PC-9 (cell line): ENCODE results near the gene ANKS6. TPM values are rescaled to one million over a fixed set of nuclear protein-coding genes. Genes with fewer than 3 reads are reported as not detected.

ENCODE experiments used
- BruUV-seq: library from RNA; stranded (reverse); fragments of 400-500 nt; replicated peaks from 2 replicates; lab custom pipeline; 2021; lab: Mats Ljungman, UMichigan
- CTCF ChIA-PET: fragments of 300-600 bp; sonication (Branson Sonifier 250); formaldehyde crosslinking; loops from one replicate; lab custom pipeline; 2022; ENCODE audit warnings: antibody characterized with exemption; lab: Charles Lee
- POLR2A ChIA-PET: fragments of 300-600 bp; sonication (Branson Sonifier 250); formaldehyde crosslinking; loops from one replicate; lab custom pipeline; 2022; ENCODE audit warnings: antibody characterized with exemption; ENCODE audit not compliant: unreplicated experiment; lab: Charles Lee
- DNase-seq, 2 experiments: peaks; one replicate each; pipeline versions ENCODE4 v3.0.0 to v3.0.0-alpha.2; 2015 to 2022; ENCODE audit warnings: mixed read lengths in 1 of 2
- H2AFZ ChIP-seq: fragments of 200-600 bp; sonication (generic); 2 replicates; pipeline ENCODE4 v1.8.1; 2017; ENCODE audit warnings: antibody characterized with exemption
- H3F3A ChIP-seq: fragments of 200-600 bp; sonication (generic); 2 replicates; pipeline ENCODE4 v1.8.1; 2017; ENCODE audit warnings: antibody characterized with exemption, mild to moderate bottlenecking, low read depth; ENCODE audit not compliant: insufficient read depth
- H3K27ac ChIP-seq: fragments of 200-600 bp; sonication (generic); 2 replicates; pipeline ENCODE4 v1.6.1; 2016; ENCODE audit warnings: mixed run types
- H3K27me3 ChIP-seq: fragments of 200-600 bp; sonication (generic); 2 replicates; pipeline ENCODE4 v1.6.1; 2016; ENCODE audit warnings: low read depth, mixed run types; ENCODE audit not compliant: insufficient read depth
- H3K36me3 ChIP-seq: fragments of 200-600 bp; sonication (generic); 2 replicates; pipeline ENCODE4 v1.6.1; 2016; ENCODE audit warnings: low read depth, mixed run types
- H3K4me1 ChIP-seq: fragments of 200-600 bp; sonication (generic); replicated peaks from 2 replicates; pipeline ENCODE4 v1.6.1; 2016; ENCODE audit warnings: mixed run types; ENCODE audit not compliant: insufficient read depth
- H3K4me2 ChIP-seq: fragments of 200-600 bp; sonication (generic); 2 replicates; pipeline ENCODE4 v1.6.1; 2017; ENCODE audit warnings: mixed run types
- H3K4me3 ChIP-seq: fragments of 200-600 bp; sonication (generic); 2 replicates; pipeline ENCODE4 v1.6.1; 2016; ENCODE audit warnings: mixed run types
- H3K79me2 ChIP-seq: fragments of 200-600 bp; sonication (generic); 2 replicates; pipeline ENCODE4 v1.6.1; 2017; ENCODE audit warnings: low read depth, mixed run types
- H3K9me2 ChIP-seq: fragments of 200-600 bp; sonication (generic); 2 replicates; pipeline ENCODE4 v1.8.1; 2017; ENCODE audit warnings: mild to moderate bottlenecking; ENCODE audit not compliant: insufficient read depth
- H3K9me3 ChIP-seq: fragments of 200-600 bp; sonication (generic); 2 replicates; pipeline ENCODE4 v1.8.1; 2016; ENCODE audit warnings: low read depth; ENCODE audit not compliant: insufficient read depth
- H4K20me1 ChIP-seq: fragments of 200-600 bp; sonication (generic); 2 replicates; pipeline ENCODE4 v1.8.1; 2017; ENCODE audit not compliant: insufficient read depth
- EZH2 ChIP-seq: fragments of 200-600 bp; sonication (generic); IDR thresholded peaks from 2 replicates; pipeline ENCODE4 v1.8.0; 2017; ENCODE audit warnings: antibody characterized with exemption, low read depth
- intact Hi-C: fragments of 100-400 bp; cut with micrococcal nuclease; formaldehyde crosslinking; loops from one replicate; pipeline ENCODE4 v1.10.0; 2022; ENCODE audit not compliant: unreplicated experiment
- total RNA-seq: library from RNA; stranded (reverse); gene quantifications from 2 replicates; pipeline ENCODE4 v1.2.3, GENCODE V29; 2021
- TF ChIP-seq, protein P1 (sequence below): fragments of 200-600 bp; sonication (generic); conservative IDR thresholded peaks from 2 replicates; pipeline ENCODE4 v1.6.1; 2017; ENCODE audit warnings: mixed run types, antibody characterized with exemption, mild to moderate bottlenecking, moderate library complexity

Gene ANKS6
- total RNA-seq, 1 experiment from 2014 or later = 74.7 TPM

DNA sequence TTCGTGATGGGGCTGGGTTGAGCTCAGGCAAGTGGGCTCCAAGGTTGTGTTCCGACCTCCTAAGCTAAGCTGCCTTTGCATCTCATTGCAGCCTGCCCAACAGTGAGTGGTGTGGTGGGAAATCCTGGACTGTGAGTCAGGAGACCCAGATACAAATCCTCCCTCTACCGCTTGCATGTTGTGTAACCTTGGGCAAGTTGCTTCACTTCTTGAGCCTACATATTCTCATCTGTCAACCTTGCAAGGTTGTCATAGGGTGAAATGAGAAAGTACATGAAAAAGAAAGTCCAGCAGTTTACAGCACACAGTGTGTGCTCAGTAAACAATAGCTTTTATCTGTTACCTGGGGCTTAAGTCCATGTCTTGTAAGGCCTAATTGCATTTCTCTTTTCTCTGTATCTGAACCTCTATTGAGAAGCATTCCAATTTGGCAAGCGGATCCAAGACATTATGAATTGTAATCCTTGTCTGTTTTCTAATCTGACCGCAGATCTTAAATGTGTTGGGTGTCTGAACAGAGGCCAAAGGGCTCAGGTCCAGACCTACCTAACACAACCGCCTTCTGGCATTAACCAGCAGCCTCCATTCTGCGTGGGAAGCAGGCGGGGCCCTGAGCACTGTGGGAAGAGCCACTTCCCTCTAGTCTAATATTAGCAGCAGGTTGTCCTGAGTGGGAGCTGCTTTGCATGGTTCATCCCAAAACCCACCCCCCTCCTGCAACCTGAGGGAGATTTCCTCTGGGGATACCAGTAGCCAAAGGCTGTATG lies 9.3 kb upstream of the ANKS6 start:
- ChIA-PET CTCF (interaction anchor here (1.0 to 1.3 kb wide), 3 partner anchors 43 to 335 kb away, joined by 3 to 6 read pairs (median 5); no protein-coding TSS in a partner anchor), POLR2A (no interaction called here)
- Histone ChIP-seq H3K36me3 (no peaks in the 10 kb centered on the region), H3K27me3 (no peaks in the 10 kb centered on the region), H3K79me2 (peaks cover 19% of the 10 kb centered on the region), H3K4me3 (no peak overlapping the region), H3K9me2 (no peaks in the 10 kb centered on the region), H2AFZ (no peak overlapping the region), H3F3A (peaks cover 66% of the 10 kb centered on the region), H3K4me1 (peaks cover 86% of the 10 kb centered on the region), H3K9me3 (no peaks in the 10 kb centered on the region), H4K20me1 (no peaks in the 10 kb centered on the region), H3K4me2 (peak overlapping the region; percentile 84), H3K27ac (0 out of 2 replicates have a peak overlapping the region, but pooled peaks have one; percentile 13)
- intact Hi-C loops = loop anchor here (1.0 to 10.0 kb wide), 5 partner anchors 73 to 751 kb away; partner anchors contain the start of genes ALG2, NANS and SEC61B
- BruUV-seq = no TSS peak
- peak in 1 of 2 experiments; percentile 88 for DNase-seq
- TF ChIP-seq, protein P1, sequence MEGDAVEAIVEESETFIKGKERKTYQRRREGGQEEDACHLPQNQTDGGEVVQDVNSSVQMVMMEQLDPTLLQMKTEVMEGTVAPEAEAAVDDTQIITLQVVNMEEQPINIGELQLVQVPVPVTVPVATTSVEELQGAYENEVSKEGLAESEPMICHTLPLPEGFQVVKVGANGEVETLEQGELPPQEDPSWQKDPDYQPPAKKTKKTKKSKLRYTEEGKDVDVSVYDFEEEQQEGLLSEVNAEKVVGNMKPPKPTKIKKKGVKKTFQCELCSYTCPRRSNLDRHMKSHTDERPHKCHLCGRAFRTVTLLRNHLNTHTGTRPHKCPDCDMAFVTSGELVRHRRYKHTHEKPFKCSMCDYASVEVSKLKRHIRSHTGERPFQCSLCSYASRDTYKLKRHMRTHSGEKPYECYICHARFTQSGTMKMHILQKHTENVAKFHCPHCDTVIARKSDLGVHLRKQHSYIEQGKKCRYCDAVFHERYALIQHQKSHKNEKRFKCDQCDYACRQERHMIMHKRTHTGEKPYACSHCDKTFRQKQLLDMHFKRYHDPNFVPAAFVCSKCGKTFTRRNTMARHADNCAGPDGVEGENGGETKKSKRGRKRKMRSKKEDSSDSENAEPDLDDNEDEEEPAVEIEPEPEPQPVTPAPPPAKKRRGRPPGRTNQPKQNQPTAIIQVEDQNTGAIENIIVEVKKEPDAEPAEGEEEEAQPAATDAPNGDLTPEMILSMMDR = no peak
- no peak for TF ChIP-seq EZH2

DNA sequence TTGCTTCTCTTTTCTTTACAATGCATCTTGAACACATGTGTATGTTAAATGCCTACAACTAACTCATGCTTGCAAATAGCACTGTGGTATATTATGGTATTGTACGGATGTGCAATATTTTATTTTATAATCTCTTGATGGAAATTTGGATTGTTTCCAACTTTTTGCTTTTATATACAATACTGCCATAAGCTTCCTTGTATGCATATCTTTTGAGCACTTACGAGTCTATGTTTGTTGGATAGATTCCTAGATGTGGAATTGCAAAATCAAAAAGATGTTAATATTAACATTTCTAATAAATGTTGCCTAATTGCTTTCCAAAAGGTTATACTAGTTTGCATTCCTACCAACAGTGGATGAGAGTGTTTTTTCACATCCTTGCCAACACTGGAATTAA lies 7.7 kb upstream of the ANKS6 start:
- Histone ChIP-seq H3K9me3 (no peaks in the 10 kb centered on the region), H3K4me3 (no peak overlapping the region), H3F3A (peaks cover 50% of the 10 kb centered on the region; the same call in 1 of the 2 replicates), H2AFZ (no peak overlapping the region), H3K4me1 (peaks cover 74% of the 10 kb centered on the region), H3K79me2 (0 out of 2 replicates have a peak, but pooled peaks cover 3% of the 10 kb centered on the region), H4K20me1 (no peaks in the 10 kb centered on the region), H3K27ac (no peak overlapping the region), H3K36me3 (no peaks in the 10 kb centered on the region), H3K9me2 (no peaks in the 10 kb centered on the region), H3K27me3 (no peaks in the 10 kb centered on the region), H3K4me2 (no peak overlapping the region)
- no TSS peak for BruUV-seq
- peak in 1 of 2 experiments; percentile 58 for DNase-seq
- ChIA-PET CTCF (no interaction called here), POLR2A (no interaction called here)
- TF ChIP-seq EZH2 = no peak
- intact Hi-C loops = loop anchor here (10.0 kb wide), 1 partner anchor 749 kb away; the partner anchor contains the start of gene NANS

DNA sequence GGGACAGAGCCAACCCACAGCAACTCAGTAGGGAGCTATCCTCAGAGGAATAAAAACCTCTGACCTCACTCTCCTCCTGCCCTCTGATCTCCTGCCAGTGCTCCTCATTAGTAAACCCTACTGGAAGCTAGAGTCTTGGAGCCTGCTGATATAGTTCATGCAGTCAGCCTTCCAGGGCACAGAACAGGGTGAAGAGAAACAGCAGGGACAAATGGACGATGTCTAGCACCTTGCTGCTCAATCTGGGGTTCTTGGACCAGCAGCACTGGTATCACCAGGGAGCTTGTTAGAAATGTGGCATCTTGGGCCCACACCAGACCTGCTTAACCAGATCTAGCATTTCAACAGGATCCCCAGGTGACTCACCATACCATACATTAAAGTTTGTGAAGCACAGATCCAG lies 5.6 kb upstream of the ANKS6 start:
- Histone ChIP-seq H3K4me2 (peak overlapping the region; percentile 63), H2AFZ (no peak overlapping the region), H3K27ac (peak overlapping the region; percentile 21; the same call in 1 of the 2 replicates), H3K36me3 (no peaks in the 10 kb centered on the region), H3K4me3 (no peak overlapping the region), H3K9me3 (no peaks in the 10 kb centered on the region), H3K27me3 (no peaks in the 10 kb centered on the region), H3K9me2 (no peaks in the 10 kb centered on the region), H3F3A (peaks cover 42% of the 10 kb centered on the region; the same call in 1 of the 2 replicates), H4K20me1 (no peaks in the 10 kb centered on the region), H3K4me1 (peaks cover 66% of the 10 kb centered on the region), H3K79me2 (no peaks in the 10 kb centered on the region)
- intact Hi-C loops = loop anchor here (10.0 kb wide), 1 partner anchor 747 kb away; the partner anchor contains the start of gene NANS
- peak; percentile 53 to 90 for DNase-seq
- ChIA-PET POLR2A (interaction anchor here (0.6 kb wide), 2 partner anchors 372 to 578 kb away, joined by 6 to 8 read pairs; no protein-coding TSS in a partner anchor), CTCF (interaction anchor here (0.6 to 1.2 kb wide), 2 partner anchors 10 to 778 kb away, joined by 3 to 13 read pairs; no protein-coding TSS in a partner anchor)
- no TSS peak for BruUV-seq
- TF ChIP-seq EZH2 = no peak
- TF ChIP-seq, protein P1 = no peak
